Measurements from ENCODE around the gene PPP5C.
A peak's percentile ranks its signal among the peaks of the same experiment; 100 is the strongest.
"Not testable (repeated sequence)": the region's sequence is repeated elsewhere in the genome, so short reads cannot be mapped to it uniquely, and the experiment has no call there.

PPP5C gene

DNA sequence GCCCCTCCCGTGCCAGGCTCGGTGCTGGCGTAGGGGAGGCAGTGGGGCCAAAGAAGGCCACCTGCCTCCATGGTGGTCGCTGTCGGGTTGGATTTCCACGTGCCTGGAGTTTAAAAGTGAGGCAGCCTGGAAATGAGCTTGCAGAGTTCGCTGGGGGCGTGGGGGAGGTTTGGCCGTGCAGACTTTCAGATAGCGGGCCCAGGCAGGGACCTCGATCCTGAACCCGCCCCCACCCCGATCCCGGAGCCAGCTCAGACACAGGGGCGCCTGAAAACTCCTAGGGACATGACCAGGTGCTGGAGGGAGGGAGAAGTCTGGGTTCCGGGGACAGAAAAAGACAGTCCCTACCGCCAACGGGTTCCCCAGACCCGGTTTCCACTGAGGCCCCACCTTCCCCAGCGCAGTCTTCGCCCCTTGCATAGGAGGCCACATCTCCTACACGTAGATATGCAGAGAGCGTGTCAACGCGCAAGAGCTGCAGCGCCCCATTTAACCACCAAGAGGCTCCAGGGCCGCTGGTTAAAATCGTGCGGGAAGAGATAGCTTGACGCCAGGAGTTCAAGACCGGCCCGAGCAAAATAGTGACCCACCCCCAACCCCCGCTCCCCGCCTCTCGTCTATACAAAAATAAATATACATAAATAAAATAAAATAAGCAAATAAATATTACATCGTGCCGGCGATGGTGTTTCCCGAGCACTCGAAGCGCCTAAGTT, 58.0 kb downstream of the PPP5C start:
- DNase-seq, result no peak

DNA sequence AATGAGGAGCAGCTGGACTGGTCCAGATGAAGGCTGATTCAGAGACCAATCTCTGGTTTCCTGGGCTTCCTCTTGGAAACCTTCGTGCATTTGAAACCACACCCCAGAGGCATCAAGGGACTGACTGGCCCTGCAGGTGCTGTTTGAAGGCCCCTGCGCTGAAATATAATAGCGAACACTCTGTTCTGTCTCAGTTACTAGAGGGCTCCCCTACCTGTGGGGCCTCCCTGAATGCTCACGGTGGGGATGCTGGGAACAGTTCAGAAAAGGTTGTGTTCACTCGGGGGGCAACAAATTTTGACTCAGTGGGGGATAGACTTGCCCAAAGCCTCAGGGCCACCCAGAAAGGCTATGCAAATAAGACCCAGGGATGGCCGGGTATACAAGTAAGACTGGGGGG, 60.1 kb downstream of the PPP5C start:
- DNase-seq, result no peak

GRCh38 chr19:46407856-46408663, 61.2 kb downstream of the PPP5C start:
- no peak for DNase-seq

GRCh38 chr19:46408664-46409039, 61.8 kb downstream of the PPP5C start:
- DNase-seq, result peak in 32 of 56 donors; percentile 6 to 71 (median 36)

DNA sequence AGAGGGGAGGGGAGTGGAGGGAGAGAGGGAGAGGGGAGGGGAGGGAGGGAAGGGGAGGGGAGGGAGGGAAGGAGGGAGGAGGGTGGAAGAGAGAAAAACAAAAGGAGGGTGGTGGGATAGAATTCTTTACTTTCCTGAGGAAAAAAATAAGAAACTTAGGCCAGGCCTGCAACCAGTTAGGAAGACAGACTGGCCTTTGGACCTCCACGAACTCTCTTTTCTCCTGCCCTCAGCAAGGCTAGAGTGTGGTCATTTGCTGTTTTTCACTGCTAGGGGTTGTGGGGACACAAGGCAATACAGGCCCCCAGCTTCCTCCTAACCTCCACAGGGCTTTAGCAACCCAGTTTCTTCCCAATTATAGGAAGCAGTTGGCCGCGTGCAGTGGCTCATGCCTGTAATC, 62.3 kb downstream of the PPP5C start:
- DNase-seq, result no peak

- DNase-seq, result no peak
Measured at GRCh38 chr19:46410205-46411087, 63.6 kb downstream of the PPP5C start.

DNA sequence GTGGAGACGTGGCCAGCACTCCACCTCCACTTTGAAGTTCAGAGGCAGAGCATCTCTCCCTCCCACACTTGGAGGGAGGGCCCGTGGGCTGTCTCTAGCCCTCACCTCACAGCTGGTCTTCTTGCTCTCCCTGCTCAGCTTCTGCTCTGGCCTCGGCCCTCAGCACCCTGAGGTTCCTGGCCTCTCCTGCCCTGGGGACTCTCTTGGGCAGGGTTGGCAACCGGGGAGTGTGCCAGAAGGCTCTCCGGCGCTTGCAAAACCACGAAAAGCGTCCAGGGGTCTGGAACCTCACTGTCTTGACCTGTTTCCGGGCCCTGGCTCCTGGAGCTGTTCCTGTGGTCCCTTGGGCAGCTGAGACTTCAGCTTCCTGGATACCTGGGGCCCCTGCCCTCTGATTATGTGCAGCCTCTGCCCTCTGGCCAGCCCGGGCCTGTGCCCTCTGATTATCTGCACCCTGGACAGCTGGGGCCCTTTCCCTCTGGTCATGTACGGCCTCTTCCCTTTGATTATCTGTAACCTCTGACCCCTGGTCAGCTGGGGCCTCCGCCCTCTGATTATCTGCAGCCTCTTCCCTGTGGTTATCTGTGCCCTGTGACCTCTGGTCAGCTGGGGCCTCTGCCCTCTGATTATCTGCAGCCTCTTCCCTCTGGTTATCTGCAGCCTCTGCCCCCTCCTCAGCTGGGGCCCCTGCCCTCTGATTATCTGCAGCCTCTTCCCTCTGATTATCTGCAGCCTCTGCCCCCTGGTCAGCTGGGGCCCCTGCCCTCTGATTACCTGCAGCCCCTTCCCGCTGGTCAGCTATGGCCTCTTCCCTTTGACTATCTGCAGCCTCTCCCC, 64.4 kb downstream of the PPP5C start:
- DNase-seq, result no peak

DNA sequence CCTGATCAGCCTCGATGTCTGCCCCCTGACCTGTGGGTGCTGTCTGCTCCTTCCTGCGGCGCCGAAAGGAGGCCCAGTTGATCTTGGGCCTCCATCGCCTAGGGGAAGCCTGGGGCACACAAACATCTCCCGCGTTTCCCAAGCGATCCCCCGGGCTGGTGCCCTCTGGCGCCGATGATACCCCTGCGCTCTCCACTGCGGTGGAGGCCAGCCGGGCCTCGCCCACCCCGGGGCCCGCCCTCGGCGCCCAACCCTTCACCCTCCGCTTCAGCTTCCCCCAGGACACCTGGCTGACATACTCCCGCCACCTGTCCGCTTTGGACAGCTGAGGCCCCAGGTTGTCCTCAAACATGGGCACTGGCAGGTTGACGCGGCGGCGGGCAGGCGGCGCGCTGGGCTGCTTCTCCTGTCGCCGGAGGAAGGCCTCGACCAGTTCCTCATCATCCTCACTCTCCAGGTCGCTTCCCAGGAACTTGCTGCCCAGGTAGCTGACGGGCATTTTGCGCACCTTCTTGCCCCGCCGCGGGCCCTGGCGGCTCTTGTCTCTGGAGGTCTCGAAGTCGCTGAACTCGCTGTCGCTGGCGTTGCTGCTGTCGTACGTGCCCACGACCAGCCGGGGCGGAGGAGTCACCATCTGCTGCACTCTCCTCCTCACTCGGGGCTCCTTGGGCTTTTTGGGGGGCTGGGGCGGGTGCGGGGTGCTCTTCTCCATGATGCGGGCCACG, 65.2 kb downstream of the PPP5C start:
- DNase-seq, result no peak

DNA sequence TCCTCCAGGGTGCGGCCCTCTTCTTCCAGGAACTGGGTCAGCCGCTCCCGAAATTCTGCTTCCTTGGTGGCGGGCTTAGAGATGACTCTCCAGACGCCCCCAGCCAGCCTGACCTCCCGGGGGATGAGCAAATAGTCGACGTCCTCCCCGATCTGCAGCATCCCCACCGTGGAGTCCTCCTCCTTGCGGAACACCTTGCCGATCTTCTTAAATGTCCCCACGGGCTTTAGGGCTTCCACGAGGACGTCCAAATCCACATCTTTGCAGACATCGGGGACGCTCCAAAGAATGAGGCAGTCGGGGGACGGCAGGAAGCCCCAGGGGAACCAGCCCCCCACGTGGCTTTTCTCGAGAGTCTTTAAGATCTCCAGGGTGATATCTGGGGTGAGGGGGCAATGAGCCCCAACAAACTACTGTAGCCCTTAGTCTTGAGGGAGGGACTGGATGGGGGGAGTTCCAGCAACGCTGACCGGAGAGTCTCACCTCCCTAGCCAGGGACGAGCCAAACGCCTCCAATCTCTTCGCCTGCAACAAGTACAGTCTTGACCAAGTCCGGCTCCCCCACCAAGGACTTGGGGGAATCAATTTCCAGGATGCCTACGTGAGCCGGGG, 65.9 kb downstream of the PPP5C start:
- no peak for DNase-seq

GRCh38 chr19:46413262-46414031, 66.6 kb downstream of the PPP5C start, which contains the start of gene CCDC8:
Gene CCDC8 (minus strand): TSS chr19:46413564. CDS start chr19:46412810, 754 bp downstream.
- peak in 34 of 56 donors; percentile 9 to 72 (median 34) for DNase-seq

- DNase-seq, result not testable (repeated sequence)
Measured at GRCh38 chr19:46414899-46415298, 68.0 kb downstream of the PPP5C start.

GRCh38 chr19:46415804-46416709, 69.2 kb downstream of the PPP5C start:
- DNase-seq, result peak in 51 of 56 donors; percentile 16 to 91 (median 66)

DNA sequence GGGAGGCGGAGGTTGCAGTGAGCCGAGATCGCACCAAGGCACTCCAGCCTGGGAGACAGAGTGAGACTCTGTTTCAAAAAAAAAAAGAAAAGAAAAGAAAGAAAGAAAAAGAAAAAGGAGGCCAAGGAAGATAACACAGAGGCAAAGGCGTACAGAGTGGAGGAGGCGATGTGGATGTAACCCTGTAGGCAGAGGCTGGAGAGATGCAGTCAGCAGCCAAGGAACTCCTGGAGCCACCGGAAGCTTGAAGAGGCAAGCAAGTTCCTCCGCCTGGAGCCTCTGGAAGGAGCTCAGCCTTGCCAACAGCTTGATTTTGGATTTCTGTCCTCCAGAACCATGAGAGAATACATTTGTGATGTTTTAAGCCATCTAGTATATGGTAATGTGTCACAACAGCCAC, 73.2 kb downstream of the PPP5C start:
- DNase-seq, result no peak

GRCh38 chr19:46422344-46422743, 75.5 kb downstream of the PPP5C start:
- DNase-seq, result no peak

- no peak for DNase-seq
Measured at GRCh38 chr19:46423188-46423587, 76.3 kb downstream of the PPP5C start.

DNA sequence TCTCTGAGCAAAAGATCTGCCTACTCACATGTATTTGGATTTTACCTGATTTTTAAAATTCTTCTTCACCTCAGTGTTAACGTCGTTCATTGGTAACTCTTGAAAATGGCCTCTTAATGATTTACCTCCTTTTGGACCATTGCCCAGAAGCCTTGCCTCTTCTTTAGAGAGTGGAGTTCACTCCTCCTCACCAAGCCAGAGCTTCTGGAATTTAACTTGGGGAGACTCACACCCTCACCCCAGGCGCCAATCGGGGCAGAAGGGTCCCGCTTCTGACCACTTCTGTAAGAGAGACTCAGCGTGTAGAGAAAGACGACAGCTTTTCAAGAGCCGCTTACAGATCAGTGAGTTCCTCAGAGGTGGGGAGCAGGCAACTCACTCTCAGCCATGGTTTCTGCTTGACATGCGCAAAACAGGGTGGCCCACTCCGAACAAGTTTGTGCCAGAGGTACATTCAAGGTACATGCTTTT, 79.2 kb downstream of the PPP5C start:
- DNase-seq, result peak in 13 of 56 donors; percentile 21 to 63 (median 53)

GRCh38 chr19:46426506-46427162, 79.7 kb downstream of the PPP5C start:
- DNase-seq, result peak in 55 of 56 donors; percentile 6 to 88 (median 68)

All from nucleus accumbens (tissue), 56 donors.